ENCODE results near the gene SMOC2.
"Not testable (repeated sequence)": the region's sequence is repeated elsewhere in the genome, so short reads cannot be mapped to it uniquely, and the experiment has no call there.

DNA sequence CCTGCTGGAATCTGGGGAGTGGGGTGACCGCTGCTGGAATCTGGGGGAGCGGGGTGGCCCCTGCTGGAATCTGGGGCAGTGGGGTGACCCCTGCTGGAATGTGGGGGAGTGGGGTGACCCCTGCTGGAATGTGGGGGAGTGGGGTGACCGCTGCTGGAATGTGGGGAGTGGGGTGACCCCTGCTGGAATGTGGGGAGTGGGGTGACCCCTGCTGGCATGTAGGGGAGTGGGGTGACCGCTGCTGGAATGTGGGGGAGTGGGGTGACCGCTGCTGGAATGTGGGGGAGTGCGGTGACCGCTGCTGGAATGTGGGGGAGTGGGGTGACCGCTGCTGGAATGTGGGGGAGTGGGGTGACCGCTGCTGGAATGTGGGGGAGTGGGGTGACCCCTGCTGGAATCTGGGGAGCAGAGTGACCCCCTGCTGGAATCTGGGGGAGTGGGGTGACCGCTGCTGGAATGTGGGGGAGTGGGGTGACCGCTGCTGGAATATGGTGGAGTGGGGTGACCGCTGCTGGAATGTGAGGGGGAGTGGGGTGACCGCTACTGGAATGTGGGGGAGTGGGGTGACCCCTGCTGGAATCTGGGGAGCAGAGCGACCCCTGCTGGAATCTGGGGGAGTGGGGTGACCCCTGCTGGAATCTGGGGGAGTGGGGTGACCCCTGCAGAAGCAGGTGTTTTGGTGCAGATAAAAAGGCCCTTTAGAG, 97.4 kb downstream of the SMOC2 start:
- TF ChIP-seq, protein P1, sequence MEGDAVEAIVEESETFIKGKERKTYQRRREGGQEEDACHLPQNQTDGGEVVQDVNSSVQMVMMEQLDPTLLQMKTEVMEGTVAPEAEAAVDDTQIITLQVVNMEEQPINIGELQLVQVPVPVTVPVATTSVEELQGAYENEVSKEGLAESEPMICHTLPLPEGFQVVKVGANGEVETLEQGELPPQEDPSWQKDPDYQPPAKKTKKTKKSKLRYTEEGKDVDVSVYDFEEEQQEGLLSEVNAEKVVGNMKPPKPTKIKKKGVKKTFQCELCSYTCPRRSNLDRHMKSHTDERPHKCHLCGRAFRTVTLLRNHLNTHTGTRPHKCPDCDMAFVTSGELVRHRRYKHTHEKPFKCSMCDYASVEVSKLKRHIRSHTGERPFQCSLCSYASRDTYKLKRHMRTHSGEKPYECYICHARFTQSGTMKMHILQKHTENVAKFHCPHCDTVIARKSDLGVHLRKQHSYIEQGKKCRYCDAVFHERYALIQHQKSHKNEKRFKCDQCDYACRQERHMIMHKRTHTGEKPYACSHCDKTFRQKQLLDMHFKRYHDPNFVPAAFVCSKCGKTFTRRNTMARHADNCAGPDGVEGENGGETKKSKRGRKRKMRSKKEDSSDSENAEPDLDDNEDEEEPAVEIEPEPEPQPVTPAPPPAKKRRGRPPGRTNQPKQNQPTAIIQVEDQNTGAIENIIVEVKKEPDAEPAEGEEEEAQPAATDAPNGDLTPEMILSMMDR (IDR thresholded peaks at IDR 0.05): not testable (repeated sequence)
- not testable (repeated sequence) for TF ChIP-seq POLR2A (IDR thresholded peaks at IDR 0.05)

Data from thyroid gland (tissue), 4 donors.